HEK293 (cell line): ENCODE data around the gene ENGASE.

ENCODE experiments used
- CTCF ChIP-seq: fragments of 450-650 bp; formaldehyde crosslinking; IDR thresholded peaks from 2 replicates; pipeline ENCODE4 v1.5.1; 2016; ENCODE audit warnings: missing biosample characterization, missing genetic modification characterization
- SP2 ChIP-seq: fragments of 450-650 bp; formaldehyde crosslinking; IDR thresholded peaks from 2 replicates; pipeline ENCODE4 v1.5.1; 2016; ENCODE audit warnings: missing biosample characterization, missing genetic modification characterization
- ZBTB1 ChIP-seq: fragments of 450-650 bp; formaldehyde crosslinking; IDR thresholded peaks from 2 replicates; pipeline ENCODE4 v1.5.1; 2016; ENCODE audit warnings: missing biosample characterization, missing genetic modification characterization
- ZNF354C ChIP-seq: fragments of 450-650 bp; formaldehyde crosslinking; IDR thresholded peaks from 2 replicates; pipeline ENCODE4 v1.5.1; 2016; ENCODE audit warnings: missing biosample characterization, missing genetic modification characterization, low read depth, borderline replicate concordance
- ZNF366 ChIP-seq: fragments of 450-650 bp; formaldehyde crosslinking; conservative IDR thresholded peaks from 2 replicates; pipeline ENCODE4 v1.5.1; 2016; ENCODE audit warnings: missing biosample characterization, missing genetic modification characterization

GRCh38 chr17:79073706-79074088 lies 927 bp upstream of the ENGASE start:
- TF ChIP-seq ZBTB1 (tag by site-specific recombination) (no peak), ZNF366 (tag by site-specific recombination) (no peak), SP2 (tag by site-specific recombination) (no peak), ZNF354C (tag by site-specific recombination) (no peak), CTCF (tag by site-specific recombination) (no peak)
